Karpas-422 (cell line): ENCODE results near the gene SCMH1. TPM values are rescaled to one million over a fixed set of nuclear protein-coding genes. Genes with fewer than 3 reads are reported as not detected.

Experiments used
- DNase-seq: peaks from one replicate; pipeline ENCODE4 v3.0.0-alpha.2; 2015
- H2AFZ ChIP-seq: fragments of 200-600 bp; sonication (generic); 2 replicates; pipeline ENCODE4 v1.6.1; 2014; ENCODE audit warnings: antibody characterized with exemption, low read length, mixed read lengths
- H3K27ac ChIP-seq: fragments of 200-600 bp; sonication (generic); 2 replicates; pipeline ENCODE4 v1.5.1; 2014; ENCODE audit warnings: mild to moderate bottlenecking, low read length, moderate library complexity
- H3K27me3 ChIP-seq: fragments of 200-600 bp; sonication (generic); 2 replicates; pipeline ENCODE4 v1.6.1; 2014; ENCODE audit warnings: low read length, mixed read lengths
- H3K36me3 ChIP-seq: fragments of 200-600 bp; sonication (generic); 2 replicates; pipeline ENCODE4 v1.6.1; 2014; ENCODE audit warnings: low read length, mixed read lengths; ENCODE audit not compliant: insufficient read depth
- H3K4me1 ChIP-seq: fragments of 200-600 bp; sonication (generic); 2 replicates; pipeline ENCODE4 v1.6.1; 2014; ENCODE audit warnings: mild to moderate bottlenecking, low read length, mixed read lengths
- H3K4me2 ChIP-seq: fragments of 200-600 bp; sonication (generic); 2 replicates; pipeline ENCODE4 v1.6.1; 2014; ENCODE audit warnings: low read length, low read depth, mild to moderate bottlenecking; ENCODE audit not compliant: poor library complexity, severe bottlenecking
- H3K4me3 ChIP-seq: fragments of 200-600 bp; sonication (generic); 2 replicates; pipeline ENCODE4 v1.5.1; 2014; ENCODE audit warnings: mild to moderate bottlenecking, antibody characterized with exemption, low read length, mixed read lengths
- H3K79me2 ChIP-seq: fragments of 200-600 bp; sonication (generic); 2 replicates; pipeline ENCODE4 v1.6.1; 2014; ENCODE audit warnings: mild to moderate bottlenecking, low read length, mixed read lengths
- H3K9ac ChIP-seq: fragments of 200-600 bp; sonication (generic); 2 replicates; pipeline ENCODE4 v1.6.0; 2014; ENCODE audit warnings: low read length
- H3K9me2 ChIP-seq: fragments of 200-600 bp; sonication (generic), shearing (Covaris generic); replicated peaks from 2 replicates; pipeline ENCODE4 v1.6.0; 2014; ENCODE audit warnings: mild to moderate bottlenecking, low read length, moderate library complexity; ENCODE audit not compliant: insufficient read depth
- H3K9me3 ChIP-seq: fragments of 300-700, 200-600 bp; sonication (generic); 2 replicates; pipeline ENCODE4 v1.6.1; 2014; ENCODE audit warnings: low read length, mixed read lengths
- H4K20me1 ChIP-seq: fragments of 200-600 bp; sonication (generic); 2 replicates; pipeline ENCODE4 v1.6.1; 2014; ENCODE audit warnings: mild to moderate bottlenecking, antibody characterized with exemption, low read length, low read depth; ENCODE audit not compliant: insufficient read depth
- total RNA-seq: library from RNA; depleted of rRNA; stranded (reverse); fragments of >200 nt; shearing (Covaris generic); gene quantifications from 2 replicates; pipeline ENCODE4 v1.2.3, GENCODE V29; 2014; ENCODE audit warnings: low replicate concordance

The SCMH1 gene
- total RNA-seq, 1 experiment from 2014 or later = 83.6 TPM

- H2AFZ ChIP-seq = no peak within 1 kb of the TSS
- H3K4me3 ChIP-seq = no peak within 1 kb of the TSS
- DNase-seq = peak; percentile 55
- H3K27ac ChIP-seq = no peak within 1 kb of the TSS
- H3K79me2 ChIP-seq = no peaks in the 10 kb centered on the region
- no peaks in the 10 kb centered on the region for H4K20me1 ChIP-seq
- no peaks in the 10 kb centered on the region for H3K9me3 ChIP-seq
- peaks cover 14% of the 10 kb centered on the region for H3K36me3 ChIP-seq
- no peak within 1 kb of the TSS for H3K4me2 ChIP-seq
- no peaks in the 10 kb centered on the region for H3K9me2 ChIP-seq
- H3K4me1 ChIP-seq = peaks cover 4% of the 10 kb centered on the region; the same call in 1 of the 2 replicates
- H3K9ac ChIP-seq = no peak within 1 kb of the TSS
- H3K27me3 ChIP-seq = no peaks in the 10 kb centered on the region
Observed at GRCh38 chr1:41021526-41022308, 220.4 kb downstream of the SCMH1 start, which contains the start of gene SLFNL1. Gene SLFNL1, minus strand, starts transcription at chr1:41021725. Its CDS starts 1,065 bp downstream, at chr1:41020660.

GRCh38 chr1:41020654-41021053 lies 221.5 kb downstream of the SCMH1 start:
- Histone ChIP-seq H3K4me3 (no peak overlapping the region), H3K9me2 (no peaks in the 10 kb centered on the region), H3K4me1 (peaks cover 2% of the 10 kb centered on the region; the same call in 1 of the 2 replicates), H3K9ac (no peak overlapping the region), H2AFZ (no peak overlapping the region), H3K79me2 (no peaks in the 10 kb centered on the region), H3K36me3 (peaks cover 14% of the 10 kb centered on the region), H3K4me2 (no peak overlapping the region), H3K9me3 (no peaks in the 10 kb centered on the region), H4K20me1 (no peaks in the 10 kb centered on the region), H3K27me3 (no peaks in the 10 kb centered on the region), H3K27ac (no peak overlapping the region)
- DNase-seq = no peak

GRCh38 chr1:41020109-41020576 lies 222.0 kb downstream of the SCMH1 start:
- Histone ChIP-seq H4K20me1 (no peaks in the 10 kb centered on the region), H2AFZ (no peak overlapping the region), H3K4me2 (no peak overlapping the region), H3K9ac (no peak overlapping the region), H3K9me3 (no peaks in the 10 kb centered on the region), H3K4me1 (peaks cover under 1% of the 10 kb centered on the region; the same call in 1 of the 2 replicates), H3K27me3 (no peaks in the 10 kb centered on the region), H3K36me3 (peaks cover 14% of the 10 kb centered on the region), H3K27ac (no peak overlapping the region), H3K4me3 (no peak overlapping the region), H3K79me2 (no peaks in the 10 kb centered on the region), H3K9me2 (no peaks in the 10 kb centered on the region)
- DNase-seq = no peak

GRCh38 chr1:41019353-41019745 lies 222.8 kb downstream of the SCMH1 start:
- H3K27me3 ChIP-seq = no peaks in the 10 kb centered on the region
- H3K9ac ChIP-seq = no peak overlapping the region
- H3K4me2 ChIP-seq = no peak overlapping the region
- H3K27ac ChIP-seq = no peak overlapping the region
- H3K9me2 ChIP-seq = no peaks in the 10 kb centered on the region
- H4K20me1 ChIP-seq = no peaks in the 10 kb centered on the region
- H2AFZ ChIP-seq = no peak overlapping the region
- H3K36me3 ChIP-seq = peaks cover 15% of the 10 kb centered on the region
- H3K79me2 ChIP-seq = no peaks in the 10 kb centered on the region
- no peak for DNase-seq
- H3K9me3 ChIP-seq = no peaks in the 10 kb centered on the region
- H3K4me1 ChIP-seq = no peaks in the 10 kb centered on the region; the same call in 1 of the 2 replicates
- H3K4me3 ChIP-seq = no peak overlapping the region

- Histone ChIP-seq H3K27me3 (no peaks in the 10 kb centered on the region), H3K9me3 (no peaks in the 10 kb centered on the region), H3K79me2 (no peaks in the 10 kb centered on the region), H2AFZ (no peak overlapping the region), H3K27ac (no peak overlapping the region), H3K4me2 (no peak overlapping the region), H3K4me1 (no peaks in the 10 kb centered on the region; the same call in 1 of the 2 replicates), H3K36me3 (peaks cover 18% of the 10 kb centered on the region), H3K4me3 (no peak overlapping the region), H3K9ac (no peak overlapping the region), H4K20me1 (no peaks in the 10 kb centered on the region), H3K9me2 (no peaks in the 10 kb centered on the region)
- no peak for DNase-seq
Observed at GRCh38 chr1:41018018-41018410, 224.1 kb downstream of the SCMH1 start.

- H3K36me3 ChIP-seq = peaks cover 22% of the 10 kb centered on the region
- no peaks in the 10 kb centered on the region for H3K9me3 ChIP-seq
- no peak overlapping the region for H2AFZ ChIP-seq
Observed at GRCh38 chr1:41017141-41018017, 224.7 kb downstream of the SCMH1 start.

GRCh38 chr1:41015897-41016470 lies 226.1 kb downstream of the SCMH1 start:
- Histone ChIP-seq H2AFZ (no peak overlapping the region), H4K20me1 (no peaks in the 10 kb centered on the region), H3K4me2 (no peak overlapping the region), H3K4me3 (no peak overlapping the region), H3K27me3 (no peaks in the 10 kb centered on the region), H3K9me2 (no peaks in the 10 kb centered on the region), H3K9me3 (no peaks in the 10 kb centered on the region), H3K9ac (no peak overlapping the region), H3K79me2 (no peaks in the 10 kb centered on the region), H3K36me3 (peaks cover 34% of the 10 kb centered on the region), H3K4me1 (no peaks in the 10 kb centered on the region; the same call in 1 of the 2 replicates), H3K27ac (no peak overlapping the region)
- no peak for DNase-seq

More at GRCh38 chr1:41017141-41018017, 224.7 kb downstream of the SCMH1 start:
- Histone ChIP-seq H3K4me1 (no peaks in the 10 kb centered on the region; the same call in 1 of the 2 replicates), H3K9me2 (no peaks in the 10 kb centered on the region), H3K4me3 (no peak overlapping the region), H4K20me1 (no peaks in the 10 kb centered on the region), H3K27ac (no peak overlapping the region), H3K4me2 (no peak overlapping the region), H3K9ac (no peak overlapping the region), H3K79me2 (no peaks in the 10 kb centered on the region), H3K27me3 (no peaks in the 10 kb centered on the region)
- no peak for DNase-seq
